Body of pancreas (tissue), 4 donors: ENCODE results near the gene SLC28A3.

Source experiments
- CTCF ChIP-seq, 7 experiments: fragments of 450-650 bp in 4 of 7; fragments of 200-600 bp in 3 of 7; sonication (generic) in 3 of 7; IDR thresholded peaks; one replicate each; pipeline ENCODE4 v1.5.1; 2016 to 2019; ENCODE audit warnings: antibody characterized with exemption in 7 of 7
- POLR2A ChIP-seq, 3 donors: fragments of 450-650 bp; IDR thresholded peaks; one replicate each; pipeline ENCODE4 v1.6.1; 2016; ENCODE audit warnings: antibody characterized with exemption in 3 of 3, mild to moderate bottlenecking in 2 of 3

DNA sequence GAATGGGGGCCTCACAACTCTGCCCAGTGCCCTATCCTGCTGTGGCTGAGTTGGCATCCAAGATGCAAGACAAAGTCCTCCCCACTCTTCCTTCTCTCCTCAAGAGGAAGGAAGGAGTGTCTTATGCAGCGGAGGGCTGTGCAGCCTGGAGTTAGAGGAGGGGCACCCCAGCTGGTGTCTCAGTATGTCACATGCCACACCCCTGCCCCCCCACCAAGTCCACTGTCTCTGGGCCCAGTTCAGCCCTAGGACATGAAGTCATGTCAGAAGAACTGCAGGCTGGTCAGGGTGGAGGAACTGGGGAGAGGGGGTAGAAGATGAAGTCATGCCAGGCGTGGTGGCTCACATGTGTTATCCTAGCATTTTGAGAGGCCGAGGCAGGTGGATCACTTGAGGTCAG lies 28.0 kb upstream of the SLC28A3 start:
- no peak for TF ChIP-seq CTCF (IDR thresholded peaks at IDR 0.05)
- no peak for TF ChIP-seq POLR2A (IDR thresholded peaks at IDR 0.05)
